Measurements from ENCODE around the gene ZNF2.

ZNF2 gene

GRCh38 chr2:95165371-95166064 is at the start of gene ZNF2:
Gene ZNF2 (plus strand): TSS chr2:95165809. CDS start chr2:95176227, 10,418 bp downstream.
- peak within 1 kb of the TSS; percentile 96 for H3K4me3 ChIP-seq (ENCODE audit: low read depth, low read length)
- DNase-seq (ENCODE audit: low read depth), result peak; percentile 89

GRCh38 chr2:95121093-95121406 is 44.6 kb upstream of the ZNF2 start:
- peak overlapping the region; percentile 99 for H3K4me3 ChIP-seq (ENCODE audit: low read depth, low read length)

GRCh38 chr2:95121407-95122196 is 44.0 kb upstream of the ZNF2 start, which contains the start of gene MRPS5:
Gene MRPS5 (minus strand): TSS chr2:95121808. CDS start chr2:95121791, 17 bp downstream.
- H3K4me3 ChIP-seq (ENCODE audit: low read depth, low read length), result peak within 1 kb of the TSS; percentile 99
- peak; percentile 6 for DNase-seq (ENCODE audit: low read depth)

More at GRCh38 chr2:95121093-95121406, 44.6 kb upstream of the ZNF2 start:
- no peak for DNase-seq (ENCODE audit: low read depth)

- no peak for DNase-seq (ENCODE audit: low read depth)
- H3K4me3 ChIP-seq (ENCODE audit: low read depth, low read length), result peak overlapping the region; percentile 99
Observed at GRCh38 chr2:95122197-95122551, 43.4 kb upstream of the ZNF2 start.

GRCh38 chr2:95138702-95139101 is 26.9 kb upstream of the ZNF2 start:
- no peak for DNase-seq (ENCODE audit: low read depth)
- H3K4me3 ChIP-seq (ENCODE audit: low read depth, low read length), result no peak overlapping the region

GRCh38 chr2:95143838-95144237 is 21.8 kb upstream of the ZNF2 start:
- H3K4me3 ChIP-seq (ENCODE audit: low read depth, low read length), result no peak overlapping the region
- no peak for DNase-seq (ENCODE audit: low read depth)

GRCh38 chr2:95149397-95149984 is 16.1 kb upstream of the ZNF2 start:
- no peak for DNase-seq (ENCODE audit: low read depth)
- no peak overlapping the region for H3K4me3 ChIP-seq (ENCODE audit: low read depth, low read length)

- H3K4me3 ChIP-seq (ENCODE audit: low read depth, low read length), result peak overlapping the region; percentile 83
- DNase-seq (ENCODE audit: low read depth), result no peak
Observed at GRCh38 chr2:95158441-95158840, 7.2 kb upstream of the ZNF2 start.

GRCh38 chr2:95158891-95159619 is 6.6 kb upstream of the ZNF2 start:
- peak overlapping the region; percentile 83 for H3K4me3 ChIP-seq (ENCODE audit: low read depth, low read length)
- no peak for DNase-seq (ENCODE audit: low read depth)

GRCh38 chr2:95159690-95160449 is 5.7 kb upstream of the ZNF2 start, which contains the start of gene ZNF514:
Gene ZNF514 (minus strand): TSS chr2:95159848. CDS start chr2:95153253, 6,595 bp downstream.
- peak within 1 kb of the TSS; percentile 83 for H3K4me3 ChIP-seq (ENCODE audit: low read depth, low read length)
- no peak for DNase-seq (ENCODE audit: low read depth)

- DNase-seq (ENCODE audit: low read depth), result no peak
- H3K4me3 ChIP-seq (ENCODE audit: low read depth, low read length), result peak overlapping the region; percentile 96
Observed at GRCh38 chr2:95165030-95165370, 609 bp upstream of the ZNF2 start.

GRCh38 chr2:95166065-95166763 is 605 bp downstream of the ZNF2 start:
- DNase-seq (ENCODE audit: low read depth), result no peak
- H3K4me3 ChIP-seq (ENCODE audit: low read depth, low read length), result peak overlapping the region; percentile 96

- no peak overlapping the region for H3K4me3 ChIP-seq (ENCODE audit: low read depth, low read length)
- no peak for DNase-seq (ENCODE audit: low read depth)
Observed at GRCh38 chr2:95171902-95172301, 6.3 kb downstream of the ZNF2 start.

GRCh38 chr2:95174031-95174542 is 8.5 kb downstream of the ZNF2 start:
- no peak overlapping the region for H3K4me3 ChIP-seq (ENCODE audit: low read depth, low read length)
- DNase-seq (ENCODE audit: low read depth), result no peak

GRCh38 chr2:95179451-95179850 is 13.8 kb downstream of the ZNF2 start:
- no peak for DNase-seq (ENCODE audit: low read depth)
- H3K4me3 ChIP-seq (ENCODE audit: low read depth, low read length), result no peak overlapping the region

- DNase-seq (ENCODE audit: low read depth), result no peak
- no peak overlapping the region for H3K4me3 ChIP-seq (ENCODE audit: low read depth, low read length)
Observed at GRCh38 chr2:95181774-95182173, 16.2 kb downstream of the ZNF2 start.

- DNase-seq (ENCODE audit: low read depth), result no peak
- H3K4me3 ChIP-seq (ENCODE audit: low read depth, low read length), result no peak overlapping the region
Observed at GRCh38 chr2:95185197-95185596, 19.6 kb downstream of the ZNF2 start.

- no peak overlapping the region for H3K4me3 ChIP-seq (ENCODE audit: low read depth, low read length)
- no peak for DNase-seq (ENCODE audit: low read depth)
Observed at GRCh38 chr2:95185973-95186372, 20.4 kb downstream of the ZNF2 start.

Measured in skeletal muscle cell (primary cell).